8988T (cell line): ENCODE results near the gene CBX3.
"Not testable (repeated sequence)": the region's sequence is repeated elsewhere in the genome, so short reads cannot be mapped to it uniquely, and the experiment has no call there.

Experiments used
- DNase-seq: peaks from one replicate; pipeline ENCODE4 v3.0.0; 2011

The CBX3 gene

GRCh38 chr7:26201247-26202018 is at the start of gene CBX3:
Gene CBX3, plus strand, starts transcription at chr7:26201745. Its CDS starts 1,254 bp downstream, at chr7:26202999.
- peak; percentile 57 for DNase-seq

GRCh38 chr7:26151953-26152781 is 49.4 kb upstream of the CBX3 start, which contains the start of gene NFE2L3:
Gene NFE2L3, plus strand, starts transcription at chr7:26152198. Its CDS starts 301 bp downstream, at chr7:26152499.
- peak; percentile 66 for DNase-seq

- DNase-seq, result not testable (repeated sequence)
Measured at GRCh38 chr7:26152782-26153240, 48.7 kb upstream of the CBX3 start.

GRCh38 chr7:26153241-26153822 is 48.2 kb upstream of the CBX3 start:
- no peak for DNase-seq

- peak; percentile 40 for DNase-seq
Measured at GRCh38 chr7:26153823-26154783, 47.4 kb upstream of the CBX3 start.

- DNase-seq, result no peak
Measured at GRCh38 chr7:26155531-26156375, 45.8 kb upstream of the CBX3 start.

- no peak for DNase-seq
Measured at GRCh38 chr7:26156451-26157420, 44.8 kb upstream of the CBX3 start.

DNA sequence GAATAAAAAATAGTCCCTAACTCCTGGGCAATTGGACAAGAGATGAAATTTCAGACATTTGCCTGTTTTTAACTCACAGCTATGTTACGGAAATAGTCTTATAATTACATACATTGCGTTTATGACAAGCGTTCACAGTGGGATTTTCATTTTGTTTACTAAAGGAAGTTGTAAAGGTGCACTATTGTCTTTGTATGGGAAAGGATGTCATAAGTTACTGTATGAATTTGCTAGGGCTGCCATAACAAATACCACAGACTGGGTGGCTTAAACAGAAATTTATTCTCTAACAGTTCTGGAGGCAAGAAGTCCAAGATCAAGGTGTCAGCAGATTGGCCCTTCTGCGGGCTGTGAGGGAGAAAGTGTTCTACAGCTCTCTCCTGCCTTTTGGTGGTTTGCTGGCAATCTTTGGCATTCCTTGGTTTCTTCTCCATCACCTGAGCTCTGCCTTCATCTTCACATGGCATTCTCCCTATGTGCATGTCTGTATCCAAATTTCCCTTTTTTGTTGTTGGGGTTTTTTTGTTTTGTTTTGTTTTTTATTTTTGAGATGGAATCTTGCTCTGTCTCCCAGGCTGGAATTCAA is 43.9 kb upstream of the CBX3 start:
- DNase-seq, result no peak

- no peak for DNase-seq
Measured at GRCh38 chr7:26159243-26159642, 42.3 kb upstream of the CBX3 start.

GRCh38 chr7:26160896-26161295 is 40.6 kb upstream of the CBX3 start:
- DNase-seq, result no peak

DNA sequence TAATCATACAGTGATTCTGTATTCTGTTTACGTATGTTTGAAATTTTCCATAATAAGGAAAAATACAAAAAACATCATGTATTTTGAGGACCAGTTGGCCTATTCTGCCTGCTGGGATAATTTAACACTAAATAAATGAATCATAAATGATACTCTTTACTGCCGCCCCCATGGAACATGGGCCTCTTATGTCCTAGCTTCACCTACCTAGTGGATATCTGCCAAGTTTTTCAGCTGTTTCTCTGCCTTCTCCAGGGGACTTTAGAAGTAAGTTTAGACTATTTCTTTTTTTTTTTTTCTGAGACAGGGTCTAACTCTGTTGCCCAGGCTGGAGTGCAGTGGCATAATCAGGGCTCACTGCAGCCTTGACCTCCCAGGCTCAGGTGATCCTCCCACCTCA is 39.1 kb upstream of the CBX3 start:
- no peak for DNase-seq

GRCh38 chr7:26163804-26164203 is 37.7 kb upstream of the CBX3 start:
- DNase-seq, result not testable (repeated sequence)

- no peak for DNase-seq
Measured at GRCh38 chr7:26165950-26166683, 35.4 kb upstream of the CBX3 start.

- DNase-seq, result no peak
Measured at GRCh38 chr7:26166684-26167266, 34.8 kb upstream of the CBX3 start.

DNA sequence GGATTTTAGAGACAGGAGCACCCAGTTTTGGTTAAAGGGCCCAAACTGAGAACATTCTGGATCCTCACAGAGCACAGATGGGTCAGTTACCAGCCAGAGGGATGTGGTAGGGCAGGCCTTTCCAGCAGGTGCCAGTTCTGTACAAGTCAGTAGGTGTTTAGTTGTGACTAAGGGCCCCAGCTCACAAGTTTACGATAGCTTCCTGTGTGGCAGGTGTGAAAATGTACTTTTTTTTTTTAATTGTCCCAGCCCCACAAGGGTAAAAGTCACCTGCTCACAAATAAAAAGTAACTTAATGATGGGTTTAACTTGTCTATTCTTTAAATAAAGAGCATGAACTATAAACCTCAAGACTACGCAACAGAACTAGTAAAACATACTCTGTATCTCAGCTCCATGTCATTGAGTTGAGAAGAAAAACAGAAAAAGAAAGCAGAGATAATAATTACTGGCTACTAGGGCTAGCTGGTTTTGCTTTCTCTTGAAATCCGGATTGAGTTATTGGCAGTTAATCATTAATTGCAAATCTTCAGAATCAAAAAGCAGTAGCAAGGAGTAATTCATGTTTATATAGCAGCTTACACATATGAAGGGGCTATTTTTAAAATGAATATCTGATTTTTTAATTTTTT is 34.1 kb upstream of the CBX3 start:
- no peak for DNase-seq

DNA sequence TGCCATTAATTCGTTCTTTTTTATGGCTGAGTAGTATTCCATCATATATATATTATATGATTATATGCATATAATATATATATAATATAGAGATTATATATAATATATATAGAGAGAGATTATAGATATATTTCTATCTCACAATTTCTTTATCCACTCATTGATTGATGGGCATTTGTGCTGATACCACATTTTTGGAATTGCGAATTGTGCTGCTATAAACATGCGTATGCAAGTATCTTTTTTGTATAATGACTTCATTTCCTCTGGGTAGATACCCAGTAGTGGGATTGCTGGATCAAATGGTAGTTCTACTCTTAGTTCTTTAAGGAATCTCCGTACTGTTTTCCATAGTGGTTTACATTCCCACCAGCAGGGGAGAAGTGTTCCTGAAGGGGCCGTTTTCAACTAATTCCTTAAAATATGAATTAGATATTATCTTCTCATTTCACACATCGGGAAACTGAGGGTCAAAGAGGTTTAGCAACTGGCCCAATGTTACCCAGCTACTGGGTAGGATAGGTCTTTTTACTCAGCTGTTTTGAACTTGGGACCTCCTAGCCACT is 33.0 kb upstream of the CBX3 start:
- no peak for DNase-seq

DNA sequence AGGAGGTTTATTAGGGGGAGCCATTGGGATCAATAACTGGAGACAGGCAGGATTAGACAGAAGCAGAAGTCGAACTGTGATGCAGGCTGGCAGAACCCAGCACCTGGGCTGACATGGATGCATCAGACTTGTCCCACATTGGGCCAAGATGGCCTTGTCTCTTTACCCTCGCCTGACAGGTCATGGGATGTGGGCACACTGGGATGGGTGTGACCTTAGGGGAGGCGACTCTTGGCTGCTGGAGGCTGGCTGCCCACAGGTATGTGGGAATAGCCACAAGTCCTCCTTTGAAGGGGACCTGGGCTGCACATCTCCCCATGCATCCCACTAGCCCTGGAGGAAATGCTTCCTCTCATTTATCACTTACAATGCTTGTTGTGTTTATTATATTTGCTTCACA is 32.3 kb upstream of the CBX3 start:
- DNase-seq, result no peak

- DNase-seq, result no peak
Measured at GRCh38 chr7:26170663-26171062, 30.9 kb upstream of the CBX3 start.
